ENCODE measurements around the gene HDHD5. TPM values are rescaled to one million over a fixed set of nuclear protein-coding genes. Genes with fewer than 3 reads are reported as not detected.

The HDHD5 gene
- total and polyA plus RNA-seq, 7 donors = 24.6 to 68.3 (median 33.9) TPM

DNA sequence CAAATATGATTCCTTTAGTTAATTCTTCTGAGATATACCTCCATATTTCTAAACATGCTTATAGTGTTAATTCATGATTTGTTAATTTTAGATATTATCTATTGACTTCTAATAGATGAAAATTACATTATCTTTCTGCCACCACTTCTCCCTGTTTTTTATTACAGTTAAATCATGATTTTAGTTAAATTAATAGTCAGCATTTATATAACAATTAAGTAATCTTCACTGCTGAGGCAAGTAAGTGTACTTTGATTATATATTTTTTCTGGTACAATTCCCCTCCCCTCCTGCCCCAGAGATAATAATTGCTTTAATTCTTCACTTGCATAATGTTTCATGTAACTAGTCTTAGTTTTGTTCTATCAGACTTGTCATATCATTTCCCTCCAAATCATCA lies 68.5 kb downstream of the HDHD5 start:
- DNase-seq (no peak), ATAC-seq (no peak)
- intact Hi-C loops (cut with DNase I) = no loop called here
- Histone ChIP-seq H3K36me3 (ENCODE audit: insufficient read depth in 1 of 2, low read depth in 1 of 2) (no peaks in the 10 kb centered on the region), H3K27ac (no peak overlapping the region), H3K4me3 (no peak overlapping the region), H3K4me1 (no peaks in the 10 kb centered on the region), H3K27me3 (ENCODE audit: insufficient read depth in 3 of 3, low read length in 2 of 3) (peaks cover 0 to 6% (median 3%) of the 10 kb centered on the region in 3 donors), H3K9me3 (no peaks in the 10 kb centered on the region)
- TF ChIP-seq CTCF (IDR thresholded peaks at IDR 0.05) = no peak

Other genes starting within 250 kb of the HDHD5 start
- not detected for gene GAB4, start 151.1 kb downstream of the HDHD5 start, total RNA-seq
- not detected for gene GAB4, start 151.1 kb downstream of the HDHD5 start, polyA plus RNA-seq
- gene IL17RA, start 74.3 kb downstream of the HDHD5 start, total RNA-seq = 1 to 10 TPM; 2.9 to 3.7 (median 3.3) TPM
- gene IL17RA, start 74.3 kb downstream of the HDHD5 start, polyA plus RNA-seq = 1 to 10 TPM in 1 of 3 donors, under 1 TPM in 2; 0.93 to 1.8 (median 0.97) TPM
- under 1 TPM; 0.28 to 0.80 (median 0.64) TPM for gene TMEM121B, start 37.9 kb downstream of the HDHD5 start, total RNA-seq
- under 1 TPM; 0.03 to 0.14 (median 0.09) TPM for gene TMEM121B, start 37.9 kb downstream of the HDHD5 start, polyA plus RNA-seq
- 1 to 10 TPM; 3.1 to 7.6 (median 6.1) TPM for gene ADA2, start 60.2 kb upstream of the HDHD5 start, total RNA-seq
- gene ADA2, start 60.2 kb upstream of the HDHD5 start, polyA plus RNA-seq = 1 to 10 TPM; 1.8 to 2.6 (median 2.1) TPM
- gene CECR2, start 210.2 kb upstream of the HDHD5 start, total RNA-seq = 10 to 100 TPM; 19.6 to 24.1 (median 20.5) TPM
- gene CECR2, start 210.2 kb upstream of the HDHD5 start, polyA plus RNA-seq = 1 to 10 TPM; 1.7 to 8.1 (median 3.1) TPM